Activated T-cell treated with anti-CD3 and anti-CD28 coated beads, Interleukin-2, amount 50 U/mL, for 4 hours (primary cell): Measurements from ENCODE around the gene TSC22D2. TPM values are rescaled to one million over a fixed set of nuclear protein-coding genes. Genes with fewer than 3 reads are reported as not detected.

ENCODE experiments used
- total RNA-seq, 3 donors: library from RNA; stranded (reverse); gene quantifications; one replicate each; pipeline ENCODE4 v1.2.1, GENCODE V29; 2021

Gene TSC22D2
- total RNA-seq, 3 donors from 2014 or later: 19.5 to 20.9 (median 20.6) TPM

Other genes starting within 250 kb of the TSC22D2 start
- gene SERP1, start 138.2 kb downstream of the TSC22D2 start, total RNA-seq: 100 to 1,000 TPM; 161 to 166 (median 165) TPM
- gene EIF2A, start 138.5 kb downstream of the TSC22D2 start, total RNA-seq: 100 to 1,000 TPM; 163 to 180 (median 163) TPM
- gene SELENOT, start 195.0 kb downstream of the TSC22D2 start, total RNA-seq: 100 to 1,000 TPM; 158 to 164 (median 162) TPM